OCI-LY1 (cell line): Measurements from ENCODE around the gene NCF4.

ENCODE experiments used
- H2AFZ ChIP-seq: fragments of 200-600 bp; sonication (generic), shearing (Covaris generic); 2 replicates; pipeline ENCODE4 v1.6.0; 2014; ENCODE audit warnings: antibody characterized with exemption, mild to moderate bottlenecking, low read length
- H3F3A ChIP-seq: fragments of 200-600 bp; sonication (generic), shearing (Covaris generic); 2 replicates; pipeline ENCODE4 v1.6.0; 2014; ENCODE audit warnings: mild to moderate bottlenecking, antibody characterized with exemption, low read length, moderate library complexity; ENCODE audit not compliant: insufficient read depth
- H3K27ac ChIP-seq: fragments of 200-600 bp; sonication (generic); 2 replicates; pipeline ENCODE4 v1.5.1; 2014; ENCODE audit warnings: low read length, mixed run types, mild to moderate bottlenecking, low read depth; ENCODE audit not compliant: poor library complexity, severe bottlenecking
- H3K27me3 ChIP-seq: fragments of 200-600 bp; sonication (generic); 2 replicates; pipeline ENCODE4 v1.6.0; 2014; ENCODE audit warnings: antibody characterized with exemption, mild to moderate bottlenecking, low read length, moderate library complexity; ENCODE audit not compliant: insufficient read depth
- H3K36me3 ChIP-seq: fragments of 200-600 bp; sonication (generic); 2 replicates; pipeline ENCODE4 v1.6.1; 2014; ENCODE audit warnings: mild to moderate bottlenecking, antibody characterized with exemption, low read length, moderate library complexity, mixed read lengths; ENCODE audit not compliant: insufficient read depth
- H3K4me1 ChIP-seq: fragments of 200-600 bp; sonication (generic); 2 replicates; pipeline ENCODE4 v1.5.1; 2014; ENCODE audit warnings: mild to moderate bottlenecking, low read length, moderate library complexity; ENCODE audit not compliant: insufficient read depth, severe bottlenecking
- H3K4me2 ChIP-seq: fragments of 200-600 bp; sonication (generic), shearing (Covaris generic); 2 replicates; pipeline ENCODE4 v1.6.1; 2014; ENCODE audit warnings: low read length
- H3K4me3 ChIP-seq: fragments of 200-600 bp; sonication (generic); 2 replicates; pipeline ENCODE4 v1.5.1; 2014; ENCODE audit warnings: low read length, low read depth, mild to moderate bottlenecking, mixed read lengths; ENCODE audit not compliant: poor library complexity, severe bottlenecking
- H3K79me2 ChIP-seq: fragments of 200-600 bp; shearing (Covaris generic); 2 replicates; pipeline ENCODE4 v1.6.1; 2016; ENCODE audit warnings: mixed run types, low read length, mixed read lengths; ENCODE audit not compliant: insufficient read depth
- H3K9ac ChIP-seq: fragments of 200-600 bp; sonication (generic), shearing (Covaris generic); 2 replicates; pipeline ENCODE4 v1.6.1; 2014; ENCODE audit warnings: mild to moderate bottlenecking, low read length, mixed read lengths
- H3K9me2 ChIP-seq: fragments of 200-600 bp; sonication (generic), shearing (Covaris generic); 2 replicates; pipeline ENCODE4 v1.6.1; 2014; ENCODE audit warnings: low read depth, mild to moderate bottlenecking, low read length, mixed read lengths
- H3K9me3 ChIP-seq: fragments of 200-600 bp; shearing (Covaris generic); 2 replicates; pipeline ENCODE4 v1.6.1; 2014; ENCODE audit warnings: low read length, mixed read lengths
- H4K20me1 ChIP-seq: fragments of 200-600 bp; sonication (generic), shearing (Covaris generic); 2 replicates; pipeline ENCODE4 v1.6.0; 2016; ENCODE audit warnings: mild to moderate bottlenecking, low read length; ENCODE audit not compliant: insufficient read depth
- CTCF ChIP-seq: fragments of 200-600 bp; sonication (generic), shearing (Covaris generic); IDR thresholded peaks from 2 replicates; pipeline ENCODE4 v1.5.1; 2017; ENCODE audit warnings: mild to moderate bottlenecking, antibody characterized with exemption, low read length, moderate library complexity, mixed read lengths
- EZH2 ChIP-seq: fragments of 200-600 bp; sonication (generic), shearing (Covaris generic); IDR thresholded peaks from 2 replicates; pipeline ENCODE4 v1.8.0; 2017; ENCODE audit warnings: borderline replicate concordance, mixed run types, mild to moderate bottlenecking, antibody characterized with exemption, low read length, moderate library complexity, mixed read lengths

NCF4 gene

GRCh38 chr22:36892292-36892691, 31.5 kb downstream of the NCF4 start:
- H2AFZ ChIP-seq: no peak overlapping the region
- no peak overlapping the region for H3K4me2 ChIP-seq
- H3K4me1 ChIP-seq: no peaks in the 10 kb centered on the region
- no peaks in the 10 kb centered on the region for H3K9me3 ChIP-seq
- H4K20me1 ChIP-seq: no peaks in the 10 kb centered on the region
- no peaks in the 10 kb centered on the region for H3K79me2 ChIP-seq
- no peaks in the 10 kb centered on the region for H3F3A ChIP-seq
- TF ChIP-seq CTCF (no peak), EZH2 (no peak)
- no peaks in the 10 kb centered on the region for H3K27me3 ChIP-seq
- H3K9me2 ChIP-seq: no peaks in the 10 kb centered on the region
- H3K36me3 ChIP-seq: no peaks in the 10 kb centered on the region
- no peak overlapping the region for H3K9ac ChIP-seq
- no peak overlapping the region for H3K4me3 ChIP-seq
- no peak overlapping the region for H3K27ac ChIP-seq

- Histone ChIP-seq H3K9me3 (no peaks in the 10 kb centered on the region), H3K36me3 (no peaks in the 10 kb centered on the region), H3K9ac (no peak overlapping the region), H2AFZ (no peak overlapping the region), H3K4me3 (no peak overlapping the region), H3K79me2 (no peaks in the 10 kb centered on the region), H3F3A (no peaks in the 10 kb centered on the region), H4K20me1 (no peaks in the 10 kb centered on the region), H3K27me3 (peaks cover 3% of the 10 kb centered on the region; the same call in 1 of the 2 replicates), H3K4me2 (no peak overlapping the region), H3K27ac (no peak overlapping the region), H3K9me2 (no peaks in the 10 kb centered on the region), H3K4me1 (no peaks in the 10 kb centered on the region)
- no peak for TF ChIP-seq EZH2
- TF ChIP-seq CTCF: no peak
These were observed 32.5 kb downstream of the NCF4 start for GRCh38 chr22:36893262-36893661.

GRCh38 chr22:36894266-36894665, 33.5 kb downstream of the NCF4 start:
- Histone ChIP-seq H4K20me1 (no peaks in the 10 kb centered on the region), H3F3A (no peaks in the 10 kb centered on the region), H3K4me2 (no peak overlapping the region), H3K27ac (no peak overlapping the region), H3K9me2 (no peaks in the 10 kb centered on the region), H3K27me3 (peaks cover 3% of the 10 kb centered on the region; the same call in 1 of the 2 replicates), H3K4me3 (no peak overlapping the region), H3K36me3 (no peaks in the 10 kb centered on the region), H3K4me1 (no peaks in the 10 kb centered on the region), H3K9ac (no peak overlapping the region), H2AFZ (no peak overlapping the region), H3K9me3 (no peaks in the 10 kb centered on the region), H3K79me2 (no peaks in the 10 kb centered on the region)
- TF ChIP-seq CTCF (no peak), EZH2 (no peak)
